Gastrocnemius medialis (tissue), 4 donors: Measurements from ENCODE around the gene PRKAG2.

Source experiments
- CTCF ChIP-seq, 5 experiments: fragments of 450-650 bp in 3 of 5; fragments of 200-600 bp in 2 of 5; sonication (generic) in 2 of 5; IDR thresholded peaks in 4 of 5; conservative IDR thresholded peaks in 1 of 5; 1 replicate in 4 of 5; 2 replicates in 1 of 5; pipeline ENCODE4 v1.5.1; 2016 to 2019; ENCODE audit warnings: antibody characterized with exemption in 5 of 5, mild to moderate bottlenecking in 3 of 5, moderate library complexity in 3 of 5
- POLR2A ChIP-seq, 2 donors: fragments of 450-650 bp; IDR thresholded peaks; one replicate each; pipeline ENCODE4 v1.6.1; 2017; ENCODE audit warnings: antibody characterized with exemption in 2 of 2, mild to moderate bottlenecking in 2 of 2, moderate library complexity in 2 of 2

DNA sequence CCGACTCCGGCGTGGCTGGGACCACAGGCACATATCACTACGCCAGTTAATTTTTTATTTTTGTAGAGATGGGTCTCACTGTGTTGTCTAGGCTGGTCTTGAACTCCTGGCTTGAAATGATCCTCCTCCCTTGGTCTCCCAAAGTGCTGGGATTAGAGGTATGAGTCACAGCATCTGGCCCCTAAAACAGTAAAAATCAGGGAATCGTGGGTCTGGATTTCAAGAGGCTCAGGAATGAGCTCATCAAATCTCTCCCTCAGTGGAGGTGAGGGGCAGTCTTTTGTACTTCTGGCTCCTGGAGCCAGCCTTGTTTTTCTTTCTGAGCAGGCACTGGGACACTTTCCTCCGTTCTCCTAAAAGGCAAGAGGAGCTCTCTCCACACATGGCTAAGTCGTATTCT, 325.1 kb downstream of the PRKAG2 start:
- no peak for TF ChIP-seq CTCF (IDR thresholded peaks at IDR 0.05 in 4 of 5, conservative IDR thresholded peaks at IDR 0.05 in 1 of 5)
- TF ChIP-seq POLR2A (IDR thresholded peaks at IDR 0.05), result no peak
